OCI-LY1 (cell line): ENCODE results near the gene TRIM61.
A peak's percentile ranks its signal among the peaks of the same experiment; 100 is the strongest.

ENCODE experiments used
- EZH2 ChIP-seq: fragments of 200-600 bp; sonication (generic), shearing (Covaris generic); IDR thresholded peaks from 2 replicates; pipeline ENCODE4 v1.8.0; 2017; ENCODE audit warnings: borderline replicate concordance, mixed run types, mild to moderate bottlenecking, antibody characterized with exemption, low read length, moderate library complexity, mixed read lengths
- TF ChIP-seq, protein P1 (sequence below): fragments of 200-600 bp; sonication (generic), shearing (Covaris generic); IDR thresholded peaks from 2 replicates; pipeline ENCODE4 v1.5.1; 2017; ENCODE audit warnings: mild to moderate bottlenecking, antibody characterized with exemption, low read length, moderate library complexity, mixed read lengths

DNA sequence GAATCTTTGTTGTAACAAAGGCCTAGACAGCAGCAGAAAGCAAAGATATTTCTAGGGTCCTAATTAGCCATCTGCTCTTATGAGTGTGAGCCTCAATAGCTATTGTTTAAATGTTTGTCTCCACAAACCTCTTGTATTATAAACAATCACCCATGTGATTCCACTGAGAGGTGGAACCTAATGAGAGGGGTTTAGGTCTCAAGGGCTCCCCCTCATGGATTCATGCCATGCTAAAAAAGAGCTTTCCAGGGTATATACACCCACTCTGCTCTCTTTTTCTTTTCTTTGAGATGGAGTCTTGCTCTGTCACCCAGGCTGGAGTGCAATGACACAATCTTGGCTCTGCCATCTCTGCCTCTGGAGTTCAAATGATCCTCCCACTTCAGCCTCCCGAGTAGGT is 42.1 kb downstream of the TRIM61 start:
- TF ChIP-seq, protein P1, sequence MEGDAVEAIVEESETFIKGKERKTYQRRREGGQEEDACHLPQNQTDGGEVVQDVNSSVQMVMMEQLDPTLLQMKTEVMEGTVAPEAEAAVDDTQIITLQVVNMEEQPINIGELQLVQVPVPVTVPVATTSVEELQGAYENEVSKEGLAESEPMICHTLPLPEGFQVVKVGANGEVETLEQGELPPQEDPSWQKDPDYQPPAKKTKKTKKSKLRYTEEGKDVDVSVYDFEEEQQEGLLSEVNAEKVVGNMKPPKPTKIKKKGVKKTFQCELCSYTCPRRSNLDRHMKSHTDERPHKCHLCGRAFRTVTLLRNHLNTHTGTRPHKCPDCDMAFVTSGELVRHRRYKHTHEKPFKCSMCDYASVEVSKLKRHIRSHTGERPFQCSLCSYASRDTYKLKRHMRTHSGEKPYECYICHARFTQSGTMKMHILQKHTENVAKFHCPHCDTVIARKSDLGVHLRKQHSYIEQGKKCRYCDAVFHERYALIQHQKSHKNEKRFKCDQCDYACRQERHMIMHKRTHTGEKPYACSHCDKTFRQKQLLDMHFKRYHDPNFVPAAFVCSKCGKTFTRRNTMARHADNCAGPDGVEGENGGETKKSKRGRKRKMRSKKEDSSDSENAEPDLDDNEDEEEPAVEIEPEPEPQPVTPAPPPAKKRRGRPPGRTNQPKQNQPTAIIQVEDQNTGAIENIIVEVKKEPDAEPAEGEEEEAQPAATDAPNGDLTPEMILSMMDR = peak; percentile 54
- no peak for TF ChIP-seq EZH2
